Measurements from ENCODE around the gene CRTAC1. TPM values are rescaled to one million over a fixed set of nuclear protein-coding genes. Genes with fewer than 3 reads are reported as not detected.

The CRTAC1 gene
- total and polyA plus RNA-seq, 2 donors (not counting 3 experiments of a cell fraction or from before 2014, with no cell fraction given), result 1.4 to 3.0 TPM

GRCh38 chr10:97905276-97905675 lies 125.1 kb downstream of the CRTAC1 start:
- POLR2A ChIA-PET, result no interaction called here
- H2AFZ ChIP-seq (ENCODE audit: low read depth, low read length), result no peak overlapping the region
- H4K20me1 ChIP-seq (replicated peaks; ENCODE audit: control insufficient read depth, extremely low read depth, insufficient read depth, low read length), result no peaks in the 10 kb centered on the region
- no peaks in the 10 kb centered on the region for H3K79me2 ChIP-seq (ENCODE audit: control insufficient read depth, insufficient read depth, low read length)
- dilution Hi-C loops (cut with MboI; ENCODE audit: extremely low pct_ligation_motif_present, low sequenced_read_pairs) (no loop called here), intact Hi-C loops (cut with micrococcal nuclease) (no loop called here)
- TF ChIP-seq FOS (IDR thresholded peaks at IDR 0.05; ENCODE audit: borderline replicate concordance, insufficient read depth, low read length) (no peak), MYC (IDR thresholded peaks at IDR 0.05; ENCODE audit: low read depth, low read length) (no peak), GATA2 (IDR thresholded peaks at IDR 0.05; ENCODE audit: insufficient read depth, insufficient read length, low read depth, low read length) (no peak), EZH2 (IDR thresholded peaks at IDR 0.05; ENCODE audit: borderline replicate concordance, low read depth, low read length, severe bottlenecking) (no peak), JUN (IDR thresholded peaks at IDR 0.05; ENCODE audit: borderline replicate concordance, insufficient read depth, insufficient read length, low read depth) (no peak), MAX (IDR thresholded peaks at IDR 0.05; ENCODE audit: insufficient read depth, insufficient read length) (no peak), CTCF (IDR thresholded peaks at IDR 0.05; ENCODE audit: extremely low read depth in 1 of 2, insufficient read depth in 1 of 2, low read depth in 1 of 2, low read length in 2 of 2) (no peak), POLR2A (IDR thresholded peaks at IDR 0.05; ENCODE audit: low read depth, low read length) (no peak), POLR2AphosphoS5 (IDR thresholded peaks at IDR 0.05; ENCODE audit: insufficient read depth, low read depth, low read length) (no peak)
- no peaks in the 10 kb centered on the region for H3K9me3 ChIP-seq (replicated peaks; ENCODE audit: control insufficient read depth, insufficient read depth, low read length)
- FAIRE-seq, result no peak
- no peak for DNase-seq (ENCODE audit: low read depth, low spot score)
- no peak overlapping the region for H3K4me3 ChIP-seq (replicated peaks in 1 of 3; ENCODE audit: insufficient read depth in 1 of 3, low read depth in 1 of 3, low read length in 3 of 3)
- H3K4me2 ChIP-seq (ENCODE audit: insufficient read depth, low read length), result no peak overlapping the region
- H3K27ac ChIP-seq (ENCODE audit: insufficient read depth, low read depth, low read length), result no peak overlapping the region
- no peak overlapping the region for H3K9ac ChIP-seq (replicated peaks; ENCODE audit: extremely low read depth, insufficient read depth, low read length)
- no peaks in the 10 kb centered on the region for H3K9me1 ChIP-seq (replicated peaks; ENCODE audit: control insufficient read depth, extremely low read depth, insufficient read depth, low read length)
- no TSS peak for BruUV-seq (replicated peaks)
- H3K27me3 ChIP-seq (ENCODE audit: control insufficient read depth in 2 of 2, insufficient read depth in 2 of 2, low read length in 2 of 2), result peaks cover 0 to 3% of the 10 kb centered on the region in 2 experiments
- no peaks in the 10 kb centered on the region for H3K36me3 ChIP-seq (ENCODE audit: control insufficient read depth in 2 of 2, extremely low read depth in 1 of 2, insufficient read depth in 2 of 2, low read length in 2 of 2)
- no peaks in the 10 kb centered on the region for H3K4me1 ChIP-seq (ENCODE audit: control insufficient read depth, extremely low read depth, insufficient read depth, low read length)
- CTCF ChIA-PET, result interaction anchor here (0.9 to 6.3 kb wide), 7 partner anchors 10 to 140 kb away, joined by 3 to 41 read pairs (median 3); no protein-coding TSS in a partner anchor
